K562 (cell line): ENCODE measurements around the gene OPRM1. TPM values are rescaled to one million over a fixed set of nuclear protein-coding genes. Genes with fewer than 3 reads are reported as not detected.

Source experiments
- ATAC-seq: fragments of 200-7000 bp; cut with Tn5 transposase; 3 replicates; pipeline ENCODE4 v1.9.1; 2020; ENCODE audit warnings: moderate library complexity
- BruUV-seq: library from RNA; stranded (reverse); fragments of 400-500 nt; replicated peaks from 2 replicates; lab custom pipeline; 2021; lab: Mats Ljungman, UMichigan
- CTCF ChIA-PET: fragments of 300-600 bp; formaldehyde crosslinking; extraction: SDS; loops from one replicate; lab custom pipeline; 2021; ENCODE audit warnings: low intra/inter-chr PET ratio; lab: Yijun Ruan, JAX
- POLR2A ChIA-PET: fragments of 300-600, 350-650 bp; sonication (Branson Sonifier 250); formaldehyde crosslinking; extraction: SDS; loops from one replicate; lab custom pipeline; 2021; ENCODE audit warnings: antibody characterized with exemption, inconsistent platforms; lab: Yijun Ruan, JAX
- DNase-seq, 4 experiments: peaks; one replicate each; pipeline versions ENCODE4 v3.0.0 to v3.0.0-alpha.2; 2011 to 2018; ENCODE audit warnings: low spot score in 3 of 4, mixed read lengths in 3 of 4; ENCODE audit errors: extremely low read depth in 1 of 4
- FAIRE-seq: peaks from 2 replicates; lab custom pipeline; 2011; peaks lifted over from hg19 to GRCh38; lab: Jason Lieb, UNC
- H2AFZ ChIP-seq: 2 replicates; pipeline ENCODE4 v1.6.0; 2011; ENCODE audit warnings: low read depth, low read length, control low read depth, inconsistent platforms
- H3K27ac ChIP-seq: fragments of 200-600 bp; 3 replicates; pipeline ENCODE4 v1.8.0; 2011; ENCODE audit warnings: low read depth, mild to moderate bottlenecking, control low read depth, inconsistent platforms, low read length, moderate library complexity, mixed read lengths; ENCODE audit errors: extremely low read depth
- H3K27me3 ChIP-seq, 2 experiments: fragments of 300-600 bp in 1 of 2; 2 replicates in 1 of 2; 3 replicates in 1 of 2; pipeline versions ENCODE4 v1.6.0 to v1.8.0; 2011; ENCODE audit warnings: inconsistent platforms in 2 of 2, low read length in 2 of 2, mild to moderate bottlenecking in 1 of 2, mixed read lengths in 1 of 2, moderate library complexity in 1 of 2; ENCODE audit not compliant: control insufficient read depth in 2 of 2, insufficient read depth in 2 of 2
- H3K36me3 ChIP-seq: fragments of 300-600 bp; 3 replicates; pipeline ENCODE4 v1.8.0; 2011; ENCODE audit warnings: mild to moderate bottlenecking, low read length, inconsistent platforms; ENCODE audit not compliant: control insufficient read depth, insufficient read depth
- H3K4me1 ChIP-seq, 2 experiments: fragments of 200-600 bp in 1 of 2; replicated peaks in 1 of 2; 2 replicates in 1 of 2; 3 replicates in 1 of 2; pipeline versions ENCODE4 v1.5.1 to v1.8.0; 2011; ENCODE audit warnings: inconsistent platforms in 2 of 2, low read length in 2 of 2, mild to moderate bottlenecking in 1 of 2, mixed read lengths in 1 of 2, moderate library complexity in 1 of 2; ENCODE audit not compliant: control insufficient read depth in 2 of 2, insufficient read depth in 2 of 2
- H3K4me2 ChIP-seq: 2 replicates; pipeline ENCODE4 v1.6.1; 2011; ENCODE audit warnings: low read length, control low read depth, inconsistent platforms, mixed read lengths; ENCODE audit not compliant: insufficient read depth
- H3K4me3 ChIP-seq: fragments of 200-600 bp; sonication (generic), shearing (Covaris generic); 2 replicates; pipeline ENCODE4 v1.5.1; 2016; ENCODE audit warnings: control low read depth, inconsistent platforms
- H3K79me2 ChIP-seq: fragments of 200-600 bp; 3 replicates; pipeline ENCODE4 v1.8.0; 2011; ENCODE audit warnings: low read length, inconsistent platforms; ENCODE audit not compliant: control insufficient read depth, insufficient read depth
- H3K9ac ChIP-seq, 2 experiments: 2 replicates each; pipeline versions ENCODE4 v1.6.0 to v1.6.1; 2011; ENCODE audit warnings: low read depth in 2 of 2, low read length in 2 of 2, control low read depth in 1 of 2, inconsistent platforms in 1 of 2, mild to moderate bottlenecking in 1 of 2, mixed read lengths in 1 of 2; ENCODE audit not compliant: insufficient read depth in 1 of 2
- H3K9me1 ChIP-seq: one replicate; pipeline ENCODE4 v1.6.0; 2011; ENCODE audit warnings: inconsistent platforms, mild to moderate bottlenecking, low read length, moderate library complexity; ENCODE audit not compliant: control insufficient read depth, insufficient read depth
- H3K9me3 ChIP-seq: replicated peaks from 2 replicates; pipeline ENCODE4 v1.5.1; 2011; ENCODE audit warnings: low read depth, low read length, inconsistent platforms; ENCODE audit not compliant: control insufficient read depth, insufficient read depth
- H4K20me1 ChIP-seq: replicated peaks from 2 replicates; pipeline ENCODE4 v1.6.1; 2011; ENCODE audit warnings: low read length, inconsistent platforms, mixed read lengths; ENCODE audit not compliant: control insufficient read depth, insufficient read depth
- BRD4 ChIP-seq: fragments of 200-600 bp; sonication (generic); IDR thresholded peaks from 2 replicates; pipeline ENCODE4 v1.6.1; 2017; ENCODE audit warnings: inconsistent platforms
- DNMT1 ChIP-seq: fragments of 450-650 bp; IDR thresholded peaks from 2 replicates; pipeline ENCODE4 v1.6.1; 2016; ENCODE audit warnings: antibody characterized with exemption, mild to moderate bottlenecking
- GABPA ChIP-seq: fragments of 200-800 bp; sonication (Bioruptor generic); conservative IDR thresholded peaks from 2 replicates; pipeline ENCODE4 v1.6.1; 2016; ENCODE audit warnings: low read depth, missing genetic modification characterization, missing compliant biosample characterization
- HDAC2 ChIP-seq: fragments of 450-650 bp; IDR thresholded peaks from 2 replicates; pipeline ENCODE4 v1.6.1; 2016; ENCODE audit warnings: mild to moderate bottlenecking
- KDM1A ChIP-seq, 2 experiments: fragments of 450-650 bp; IDR thresholded peaks; 2 replicates each; pipeline ENCODE4 v1.6.1; 2016; ENCODE audit warnings: mild to moderate bottlenecking in 2 of 2
- PHF21A ChIP-seq: fragments of 450-650 bp; IDR thresholded peaks from 2 replicates; pipeline ENCODE4 v1.6.1; 2017; ENCODE audit warnings: low read depth, borderline replicate concordance
- SOX6 ChIP-seq: fragments of 450-650 bp; IDR thresholded peaks from 2 replicates; pipeline ENCODE4 v1.6.1; 2014; ENCODE audit warnings: mild to moderate bottlenecking
- TEAD4 ChIP-seq, 2 experiments: sonication (generic) in 1 of 2; formaldehyde crosslinking in 1 of 2; IDR thresholded peaks; 2 replicates each; pipeline versions ENCODE4 v1.6.1 to v1.8.0; 2012 to 2022; ENCODE audit warnings: borderline replicate concordance in 1 of 2, inconsistent platforms in 1 of 2, low read length in 1 of 2, mild to moderate bottlenecking in 1 of 2, missing genetic modification reagents in 1 of 2
- ZNF347 ChIP-seq: fragments of 450-650 bp; formaldehyde crosslinking; IDR thresholded peaks from 2 replicates; pipeline ENCODE4 v1.4.0; 2020; ENCODE audit warnings: low read depth, mild to moderate bottlenecking, moderate library complexity
- ZNF609 ChIP-seq: sonication (generic); formaldehyde crosslinking; IDR thresholded peaks from 2 replicates; pipeline ENCODE4 v1.8.1; 2023; ENCODE audit warnings: missing genetic modification reagents, mild to moderate bottlenecking, borderline replicate concordance
- in situ Hi-C: fragments of 300-500 bp; cut with MboI; formaldehyde crosslinking; loops from 4 replicates; pipeline ENCODE4 v1.15.0; 2018; ENCODE audit warnings: inconsistent platforms, mixed read lengths
- intact Hi-C: fragments of 100-400 bp; cut with micrococcal nuclease; formaldehyde crosslinking; loops from 2 replicates; pipeline ENCODE4 v1.14.2; 2022
- polyA plus RNA-seq, 8 experiments: library from polyadenylated mRNA; depleted of rRNA in 4 of 8; stranded (reverse) in 5 of 8; unstranded in 3 of 8; fragments of >200 nt; fragmentation: Nextera tagmentation in 2 of 8; fragmentation: Illumina TruSeq in 1 of 8; extraction: Ambion mirVana in 2 of 8; extraction: Trizol in 1 of 8; gene quantifications; 2 replicates each; pipeline versions ENCODE4 v1.2.1 to v1.2.3, GENCODE V29; 2011 to 2014; ENCODE audit warnings: inconsistent platforms in 1 of 8, missing spikeins in 1 of 8
- total RNA-seq, 7 experiments: library from RNA; depleted of rRNA in 6 of 7; stranded (reverse); fragments of >200 nt in 6 of 7; fragmentation: Illumina TruSeq in 2 of 7; extraction: Trizol in 2 of 7; gene quantifications; 2 replicates each; pipeline versions ENCODE4 v1.2.1 to v1.2.3, GENCODE V29; 2011 to 2021; ENCODE audit warnings: low replicate concordance in 1 of 7
- TF ChIP-seq, protein P1 (sequence below): sonication (generic); formaldehyde crosslinking; IDR thresholded peaks from 2 replicates; pipeline ENCODE4 v1.8.1; 2022; ENCODE audit warnings: missing genetic modification reagents

OPRM1 gene
- total and polyA plus RNA-seq, 9 of the 15 experiments (the other 6 are each of a cell fraction or from before 2014, with no cell fraction given): not detected

DNA sequence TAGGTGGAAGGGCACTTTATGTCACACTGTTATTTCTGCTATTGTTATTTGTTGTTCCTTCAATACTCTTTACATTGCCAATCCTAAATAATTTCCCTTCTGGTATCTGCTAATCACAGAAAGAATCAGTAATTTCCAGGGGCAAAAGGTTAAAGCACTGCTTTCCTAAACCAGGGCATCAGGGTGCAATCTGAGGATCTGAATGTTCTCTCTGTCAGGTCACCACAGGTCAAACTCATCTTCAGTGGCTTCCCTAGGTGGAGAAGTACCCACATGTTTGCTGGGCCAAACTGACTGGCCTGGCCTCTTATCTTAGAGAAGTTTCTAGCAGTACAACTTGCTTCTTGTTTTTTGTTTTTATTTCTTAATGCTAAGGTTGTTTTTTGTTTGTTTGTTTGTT lies 118.7 kb downstream of the OPRM1 start:
- no peaks in the 10 kb centered on the region for H3K9me3 ChIP-seq
- no peaks in the 10 kb centered on the region for H3K4me1 ChIP-seq
- no peaks in the 10 kb centered on the region for H3K27me3 ChIP-seq
- H3K27ac ChIP-seq: no peak overlapping the region
- no peaks in the 10 kb centered on the region for H3K36me3 ChIP-seq
- no peaks in the 10 kb centered on the region for H4K20me1 ChIP-seq
- no peak overlapping the region for H2AFZ ChIP-seq
- no peak overlapping the region for H3K4me2 ChIP-seq
- ATAC-seq (no peak), FAIRE-seq (no peak), DNase-seq (no peak)
- BruUV-seq: no TSS peak
- no peaks in the 10 kb centered on the region for H3K79me2 ChIP-seq
- CTCF ChIA-PET: no interaction called here
- in situ Hi-C loops: loop anchor here (10.0 to 25.0 kb wide), 2 partner anchors 517 to 655 kb away; no protein-coding TSS in a partner anchor
- POLR2A ChIA-PET: interaction anchor here (0.8 kb wide), 1 partner anchor 130 kb away, joined by 4 read pairs; no protein-coding TSS in a partner anchor
- intact Hi-C loops: loop anchor here (2.0 to 10.0 kb wide), 3 partner anchors 187 to 647 kb away; no protein-coding TSS in a partner anchor
- no peak overlapping the region for H3K9ac ChIP-seq
- H3K9me1 ChIP-seq: no peaks in the 10 kb centered on the region
- no peak overlapping the region for H3K4me3 ChIP-seq
- TF ChIP-seq DNMT1 (no peak), ZNF347 (CRISPR knock-in tag) (no peak), GABPA (no peak), KDM1A (IDR thresholded peaks at IDR 0.05) (no peak), PHF21A (no peak), BRD4 (no peak), SOX6 (no peak), TEAD4 (IDR thresholded peaks at IDR 0.05; ENCODE audit: low read length) (no peak), TEAD4 (CRISPR knock-in tag; IDR thresholded peaks at IDR 0.05; ENCODE audit: borderline replicate concordance) (no peak), HDAC2 (no peak), ZNF609 (no peak)
- TF ChIP-seq, protein P1, sequence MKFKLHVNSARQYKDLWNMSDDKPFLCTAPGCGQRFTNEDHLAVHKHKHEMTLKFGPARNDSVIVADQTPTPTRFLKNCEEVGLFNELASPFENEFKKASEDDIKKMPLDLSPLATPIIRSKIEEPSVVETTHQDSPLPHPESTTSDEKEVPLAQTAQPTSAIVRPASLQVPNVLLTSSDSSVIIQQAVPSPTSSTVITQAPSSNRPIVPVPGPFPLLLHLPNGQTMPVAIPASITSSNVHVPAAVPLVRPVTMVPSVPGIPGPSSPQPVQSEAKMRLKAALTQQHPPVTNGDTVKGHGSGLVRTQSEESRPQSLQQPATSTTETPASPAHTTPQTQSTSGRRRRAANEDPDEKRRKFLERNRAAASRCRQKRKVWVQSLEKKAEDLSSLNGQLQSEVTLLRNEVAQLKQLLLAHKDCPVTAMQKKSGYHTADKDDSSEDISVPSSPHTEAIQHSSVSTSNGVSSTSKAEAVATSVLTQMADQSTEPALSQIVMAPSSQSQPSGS: no peak
- TF ChIP-seq, all 486 proteins: peak for 0
